OCI-M2 (cell line): ENCODE measurements around the gene KIF22.

ENCODE experiments used
- DNase-seq: peaks from one replicate; lab custom pipeline; 2025; ENCODE audit not compliant: unreplicated experiment; lab: John Stamatoyannopoulos, UW

KIF22 gene

DNA sequence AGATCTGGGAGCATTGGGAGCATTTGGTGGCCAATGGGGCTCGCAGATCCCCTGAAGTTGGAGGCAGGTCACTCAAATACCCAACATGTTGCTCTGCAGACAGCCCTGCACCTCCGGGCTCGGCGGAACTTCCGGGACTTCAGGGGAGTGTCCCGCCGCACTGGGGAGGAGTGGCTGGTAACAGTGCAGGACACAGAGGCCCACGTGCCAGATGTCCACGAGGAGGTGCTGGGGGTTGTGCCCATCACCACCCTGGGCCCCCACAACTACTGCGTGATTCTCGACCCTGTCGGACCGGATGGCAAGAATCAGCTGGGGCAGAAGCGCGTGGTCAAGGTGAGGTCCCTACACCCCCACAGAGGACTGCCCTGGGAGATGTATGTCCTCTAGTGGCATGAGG, 46.1 kb downstream of the KIF22 start:
- no peak for DNase-seq

DNA sequence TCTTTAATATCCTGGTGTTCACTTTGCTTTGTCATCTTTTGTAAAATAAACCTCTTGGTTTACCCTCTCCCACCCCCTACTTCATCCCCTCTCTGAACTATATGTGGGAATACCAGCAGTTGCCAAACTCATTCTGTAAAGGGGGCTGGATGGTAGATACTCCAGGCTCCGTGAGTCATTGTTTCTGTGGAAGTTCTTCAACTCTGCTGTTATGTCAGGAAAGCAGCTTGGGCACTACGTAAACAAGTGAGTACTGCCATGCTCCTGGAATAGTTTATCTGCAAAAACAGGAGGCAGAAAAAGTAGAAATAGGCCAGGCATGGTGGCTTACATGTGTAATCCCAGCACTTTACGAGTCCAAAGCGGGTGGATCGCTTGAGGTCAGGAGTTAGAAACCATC, 47.3 kb downstream of the KIF22 start:
- no peak for DNase-seq

DNA sequence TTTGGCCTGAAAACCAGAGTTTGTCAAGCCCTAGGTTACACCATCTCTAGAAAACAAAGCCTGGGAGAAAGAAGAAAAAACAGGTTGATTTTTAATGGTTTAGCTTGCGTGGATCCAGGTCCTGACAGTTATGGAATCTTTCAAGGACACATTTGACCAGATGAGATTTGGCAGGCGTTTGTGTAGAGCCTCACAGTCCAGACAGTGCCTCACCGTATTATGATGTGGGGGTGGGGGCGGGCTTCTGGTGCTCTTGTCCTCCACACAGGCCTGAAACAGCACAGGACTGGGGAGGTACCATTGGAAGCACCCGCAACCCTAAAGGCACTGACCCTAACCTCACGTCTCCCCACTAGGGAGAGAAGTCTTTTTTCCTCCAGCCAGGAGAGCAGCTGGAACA, 49.3 kb downstream of the KIF22 start:
- no peak for DNase-seq

DNA sequence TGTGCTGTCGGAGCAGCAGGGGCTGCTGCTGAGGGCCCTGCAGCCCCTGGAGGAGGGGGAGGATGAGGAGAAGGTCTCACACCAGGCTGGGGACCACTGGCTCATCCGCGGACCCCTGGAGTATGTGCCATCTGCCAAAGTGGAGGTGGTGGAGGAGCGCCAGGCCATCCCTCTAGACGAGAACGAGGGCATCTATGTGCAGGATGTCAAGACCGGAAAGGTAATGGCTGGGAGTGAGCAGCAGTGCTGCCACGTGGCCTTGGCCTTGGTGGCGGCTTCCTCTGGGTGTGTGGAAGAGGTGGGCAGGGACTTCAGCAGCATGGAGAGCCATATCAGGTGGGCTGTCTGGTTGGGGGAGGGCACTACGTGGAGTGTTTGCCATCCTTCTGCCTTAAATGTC, 49.7 kb downstream of the KIF22 start:
- no peak for DNase-seq

DNA sequence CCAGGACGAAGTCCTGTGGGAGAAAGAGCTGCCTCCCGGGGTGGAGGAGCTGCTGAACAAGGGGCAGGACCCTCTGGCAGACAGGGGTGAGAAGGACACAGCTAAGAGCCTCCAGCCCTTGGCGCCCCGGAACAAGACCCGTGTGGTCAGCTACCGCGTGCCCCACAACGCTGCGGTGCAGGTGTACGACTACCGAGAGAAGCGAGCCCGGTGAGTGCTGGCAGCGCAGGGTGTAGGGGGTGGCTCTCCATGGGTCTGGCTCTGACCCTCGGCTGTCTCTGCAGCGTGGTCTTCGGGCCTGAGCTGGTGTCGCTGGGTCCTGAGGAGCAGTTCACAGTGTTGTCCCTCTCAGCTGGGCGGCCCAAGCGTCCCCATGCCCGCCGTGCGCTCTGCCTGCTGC, 51.1 kb downstream of the KIF22 start:
- DNase-seq = no peak

DNA sequence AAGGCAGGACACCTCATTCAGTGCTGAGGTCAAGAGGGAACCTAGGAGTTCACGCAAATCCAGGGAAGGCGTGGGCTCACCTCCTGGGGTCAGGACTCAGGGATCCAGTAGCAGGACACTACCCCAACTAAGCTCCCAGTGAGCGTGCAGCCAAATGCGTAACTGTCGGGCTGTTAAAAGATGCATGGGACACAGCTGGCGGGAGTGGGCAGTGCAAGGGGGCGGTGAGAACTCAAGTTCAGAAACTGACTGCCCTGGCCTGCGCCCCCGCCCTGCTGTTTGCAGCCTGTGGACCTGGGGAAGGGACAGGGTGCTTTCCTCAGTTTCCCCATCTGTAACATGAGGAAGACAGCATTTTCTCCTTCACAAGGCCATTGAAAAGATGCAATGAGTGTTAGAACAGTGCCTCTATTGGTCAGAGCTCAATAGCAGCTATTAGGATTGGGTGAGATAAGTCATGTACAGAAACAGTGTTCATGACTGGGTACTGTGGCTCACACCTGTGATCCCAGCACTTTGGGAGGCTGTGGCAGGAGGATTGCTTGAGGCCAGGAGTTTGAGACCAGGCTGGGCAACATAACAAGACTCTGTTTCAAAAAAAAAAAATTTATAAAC, 52.3 kb downstream of the KIF22 start:
- no peak for DNase-seq

DNA sequence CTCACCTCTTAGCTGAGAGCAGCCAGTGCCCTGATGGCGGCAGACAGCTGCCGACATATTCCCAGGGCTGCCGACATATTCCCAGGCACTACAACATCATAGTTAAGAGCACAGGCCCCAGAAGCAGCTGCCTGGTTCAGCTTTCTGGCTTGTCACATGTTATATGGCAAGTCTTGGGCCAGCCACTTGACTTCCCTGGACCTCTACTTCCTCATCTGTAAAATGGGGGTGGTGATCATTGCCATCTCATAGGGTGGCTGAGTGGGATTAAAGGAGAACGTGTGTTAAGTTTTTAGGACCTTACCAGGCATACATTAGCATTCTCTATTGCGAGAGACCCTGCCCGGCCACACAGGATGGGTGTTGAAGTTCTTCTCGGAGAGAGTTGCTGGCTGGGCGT, 53.4 kb downstream of the KIF22 start:
- DNase-seq = no peak

DNA sequence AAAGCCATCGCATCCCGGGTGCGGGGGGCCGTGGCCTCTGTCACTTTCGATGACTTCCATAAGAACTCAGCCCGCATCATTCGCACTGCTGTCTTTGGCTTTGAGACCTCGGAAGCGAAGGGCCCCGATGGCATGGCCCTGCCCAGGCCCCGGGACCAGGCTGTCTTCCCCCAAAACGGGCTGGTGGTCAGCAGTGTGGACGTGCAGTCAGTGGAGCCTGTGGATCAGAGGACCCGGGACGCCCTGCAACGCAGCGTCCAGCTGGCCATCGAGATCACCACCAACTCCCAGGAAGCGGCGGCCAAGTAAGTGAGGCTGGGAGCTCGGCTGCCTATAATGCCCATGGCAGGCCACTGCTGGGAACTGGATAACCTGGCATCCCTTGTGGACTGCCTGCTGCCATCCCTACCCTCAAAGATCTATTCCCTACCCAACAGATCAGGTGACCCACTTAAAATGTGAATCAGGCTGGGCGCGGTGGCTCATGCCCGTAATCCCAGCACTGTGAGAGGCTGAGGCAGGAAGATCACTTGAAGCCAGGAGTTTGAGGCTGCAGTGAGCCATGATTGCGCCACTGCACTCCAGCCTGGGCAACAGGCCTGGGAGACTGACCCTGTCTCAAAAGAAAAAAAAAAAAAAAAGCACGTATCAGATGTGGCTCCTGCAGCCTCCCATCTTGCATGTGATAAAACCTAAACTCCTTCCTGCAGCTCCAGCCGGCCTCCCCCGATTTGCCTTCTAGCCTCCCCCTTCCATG, 54.2 kb downstream of the KIF22 start:
- no peak for DNase-seq

DNA sequence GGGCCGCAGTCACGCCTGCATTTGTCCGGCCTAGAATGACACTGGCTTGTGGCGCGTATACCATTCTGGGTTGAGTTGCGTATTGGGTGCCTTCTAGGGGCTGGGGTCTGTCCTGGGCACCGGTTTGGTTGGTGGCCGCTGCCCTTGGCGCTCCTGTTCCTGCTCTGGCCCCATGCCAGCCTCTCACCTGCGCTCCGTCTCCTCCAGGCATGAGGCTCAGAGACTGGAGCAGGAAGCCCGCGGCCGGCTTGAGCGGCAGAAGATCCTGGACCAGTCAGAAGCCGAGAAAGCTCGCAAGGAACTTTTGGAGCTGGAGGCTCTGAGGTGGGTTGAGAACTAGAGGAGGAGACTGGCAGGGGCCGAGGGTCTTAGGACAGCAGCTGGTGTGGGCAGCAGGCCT, 55.1 kb downstream of the KIF22 start:
- DNase-seq = no peak

DNA sequence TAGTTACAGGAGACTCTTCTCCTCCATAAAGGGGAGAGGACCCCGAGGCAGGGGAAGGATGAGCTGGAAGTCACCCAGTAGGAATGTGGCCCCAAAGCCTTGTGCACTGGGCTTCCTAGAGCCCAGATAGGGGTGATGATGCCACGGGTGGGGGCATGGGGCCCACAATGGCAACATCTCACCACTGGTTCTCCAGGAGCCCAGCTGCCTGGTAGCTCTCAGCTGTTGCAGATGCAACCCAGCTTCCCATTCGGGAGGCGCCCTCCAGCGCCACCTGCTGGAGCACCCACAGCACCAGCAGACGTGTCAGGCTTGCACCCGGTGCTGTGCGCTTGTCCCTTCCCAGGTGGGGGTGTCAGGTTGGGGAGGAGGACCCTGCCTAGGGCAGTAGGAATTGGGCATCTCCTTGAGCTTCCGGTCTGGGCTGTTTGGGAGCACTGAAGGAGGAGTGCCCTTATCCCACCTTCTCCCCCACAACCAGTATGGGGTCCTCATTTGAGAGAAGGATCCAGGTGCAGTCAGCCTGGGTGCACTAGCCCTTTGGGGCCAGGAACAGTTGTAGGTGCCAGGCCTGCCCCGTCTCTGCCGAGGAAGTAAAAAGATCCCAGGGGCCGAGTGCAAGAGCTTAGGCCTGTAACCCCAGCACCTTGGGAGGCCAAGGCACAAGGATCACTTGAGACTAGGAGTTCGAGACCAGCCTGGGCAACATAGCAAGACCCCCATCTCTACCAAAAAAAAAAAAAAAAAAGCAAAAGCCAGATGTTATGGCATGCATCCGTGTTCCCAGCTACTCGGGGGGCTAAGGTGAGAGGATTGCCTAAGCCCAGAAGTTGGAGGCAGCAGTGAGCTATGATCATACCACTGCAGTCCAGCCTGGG, 58.1 kb downstream of the KIF22 start:
- DNase-seq = no peak

DNA sequence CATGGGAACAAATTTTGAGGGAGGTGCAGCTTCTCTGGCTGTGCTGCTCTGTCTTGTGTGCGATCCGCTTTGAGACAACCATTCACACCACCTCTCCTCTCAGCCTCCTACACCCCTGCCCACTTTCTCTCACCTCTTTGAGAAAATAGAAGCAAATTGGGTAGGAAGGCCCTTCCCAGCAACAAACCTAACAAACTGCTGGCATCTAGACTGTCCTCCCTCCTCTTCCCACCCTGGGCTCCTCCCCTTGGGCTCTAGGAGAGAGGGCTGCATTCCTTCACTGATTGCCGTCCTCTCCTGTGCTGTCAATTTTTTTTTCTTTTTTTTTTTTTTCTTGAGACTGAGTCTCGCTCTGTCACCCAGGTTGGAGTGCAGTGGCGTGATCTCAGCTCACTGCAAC, 59.0 kb downstream of the KIF22 start:
- no peak for DNase-seq

DNA sequence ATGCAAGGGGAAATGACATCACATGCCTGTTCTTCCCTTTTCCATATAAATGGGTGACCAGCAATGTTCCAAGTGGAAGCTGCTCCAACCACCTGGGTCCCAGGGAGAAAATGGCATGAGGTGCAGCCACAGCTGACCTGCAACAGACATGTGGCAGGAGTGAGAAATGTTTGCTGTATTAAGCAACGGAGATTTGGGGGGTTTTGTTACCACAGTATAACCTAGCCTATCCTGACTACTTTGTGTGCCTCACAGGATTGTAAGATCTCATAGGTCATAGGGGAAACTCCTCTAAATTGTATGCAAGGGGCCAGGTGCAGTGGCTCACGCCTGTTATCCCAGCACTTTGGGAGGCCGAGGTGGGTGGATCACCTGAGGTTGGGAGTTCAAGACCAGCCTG, 60.4 kb downstream of the KIF22 start:
- DNase-seq = no peak

DNA sequence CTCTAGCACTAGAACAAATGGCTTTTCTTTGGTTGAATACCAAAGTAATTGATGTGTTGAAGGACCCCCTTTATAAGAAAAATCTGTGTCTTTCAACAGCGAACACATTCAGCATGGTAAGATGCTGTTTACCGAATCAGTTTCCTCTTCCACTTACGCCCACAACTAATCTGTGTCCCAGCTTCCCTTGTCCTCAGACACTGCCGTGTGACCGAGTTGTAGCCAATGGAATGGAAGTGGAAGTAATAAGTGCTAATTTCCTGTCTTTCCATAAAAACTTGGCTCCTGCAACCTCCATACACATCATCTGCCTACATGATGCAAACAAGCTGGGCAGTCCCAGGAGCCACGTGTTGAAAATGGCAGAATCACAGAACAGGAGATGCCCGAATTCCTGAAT, 62.1 kb downstream of the KIF22 start:
- DNase-seq = no peak

DNA sequence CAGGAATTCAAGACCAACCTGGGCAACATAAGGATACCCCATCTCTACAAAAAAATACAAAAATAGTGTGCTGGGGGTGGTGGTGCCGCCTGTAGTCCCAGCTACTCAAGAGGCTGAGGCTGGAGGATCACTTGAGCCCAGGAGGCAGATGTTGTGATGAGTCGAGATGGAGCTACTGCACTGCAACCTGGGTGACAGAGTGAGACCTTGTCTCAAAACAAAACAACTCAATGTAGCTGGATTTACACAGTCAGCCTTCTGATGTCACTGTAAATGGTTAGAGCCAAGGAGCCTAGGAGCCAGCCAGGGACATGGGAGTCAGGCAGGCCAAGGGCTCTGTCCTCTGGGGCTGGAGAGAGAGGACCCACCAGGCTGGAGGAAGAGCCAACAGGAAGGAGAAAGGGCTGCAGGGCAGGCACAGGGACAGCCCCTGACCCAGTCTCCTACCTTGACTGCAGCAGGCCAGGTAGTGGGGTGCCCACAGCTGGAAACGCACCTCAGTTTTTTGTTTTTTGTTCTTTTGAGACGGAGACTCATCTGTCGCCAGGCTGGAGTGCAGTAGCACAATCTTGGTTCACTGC, 64.1 kb downstream of the KIF22 start:
- DNase-seq = no peak
